ENCODE measurements around the gene SPATS2L.

Gene SPATS2L

DNA sequence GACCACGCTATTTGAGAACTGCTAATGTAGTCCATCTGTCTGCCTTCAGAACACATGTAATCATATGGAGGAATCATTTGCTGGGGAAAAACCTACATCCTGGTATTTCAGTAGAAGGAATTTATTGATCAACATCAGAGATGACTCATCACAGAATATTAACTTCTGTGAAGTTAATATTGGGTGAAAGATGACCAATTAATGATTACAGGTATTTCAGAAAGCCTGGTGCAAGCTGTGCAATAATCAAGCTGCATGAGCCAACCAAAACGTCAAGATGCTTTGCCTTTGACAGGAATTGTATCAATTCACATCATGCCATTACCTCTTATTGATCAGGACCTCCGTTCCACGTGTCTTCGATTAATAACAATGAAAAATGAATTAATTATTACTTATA is 9.4 kb upstream of the SPATS2L start:
- no peak for DNase-seq

DNA sequence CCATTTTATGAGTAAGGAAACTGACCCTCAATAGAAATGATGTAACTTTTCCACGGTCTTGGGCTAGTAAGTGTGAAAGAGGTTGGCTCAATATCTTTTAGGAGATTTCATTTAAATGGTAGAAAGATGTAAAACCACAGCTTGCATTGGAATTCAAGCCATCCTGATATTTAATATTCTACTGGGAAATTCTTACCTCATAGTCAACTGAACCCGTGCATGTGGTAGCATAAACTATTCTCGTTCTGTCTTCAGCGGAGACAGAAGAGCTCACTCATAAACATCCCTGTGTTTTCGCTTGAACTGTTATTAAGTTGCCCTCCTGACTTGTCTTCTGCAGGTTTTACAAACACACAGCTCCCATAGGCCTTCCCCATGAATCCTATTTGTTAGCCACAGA is 8.5 kb upstream of the SPATS2L start:
- no peak for DNase-seq

DNA sequence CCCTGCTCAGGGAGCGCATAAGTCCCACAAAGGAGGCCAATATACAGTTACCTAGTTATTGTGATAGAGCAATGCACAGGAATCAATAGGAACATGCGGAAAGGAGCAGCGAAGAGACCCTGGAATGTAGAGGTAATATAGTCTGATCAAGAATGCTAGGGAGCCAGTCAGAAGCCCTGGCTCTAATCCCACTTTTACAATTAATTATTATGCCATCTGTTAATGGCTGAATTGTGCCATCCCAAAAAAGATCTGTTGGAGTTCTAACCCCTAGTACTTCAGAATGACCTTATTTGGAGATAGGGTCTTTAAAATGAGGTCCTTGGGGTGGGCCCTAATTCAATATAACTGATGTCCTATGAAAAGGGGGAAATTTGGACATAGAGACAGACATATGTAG is 7.7 kb upstream of the SPATS2L start:
- no peak for DNase-seq

DNA sequence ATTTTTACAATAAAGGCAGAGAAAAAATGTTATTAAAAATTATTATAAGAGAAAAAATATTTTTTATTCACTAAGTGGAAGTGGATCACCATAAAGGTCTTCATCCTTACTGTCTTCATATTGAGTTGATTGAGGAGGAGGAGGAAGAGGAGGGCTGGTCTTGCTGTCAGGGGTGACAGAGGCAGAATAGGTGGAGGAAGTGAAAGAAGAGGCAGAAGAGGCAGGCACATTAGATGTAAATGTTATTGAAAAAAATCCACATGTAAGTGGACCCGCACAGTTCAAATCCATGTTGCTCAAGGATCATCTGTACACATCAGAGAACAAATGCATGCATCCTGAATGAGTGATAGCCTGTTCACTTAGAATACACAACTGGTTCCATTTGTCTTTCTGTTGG is 6.4 kb upstream of the SPATS2L start:
- DNase-seq = no peak

DNA sequence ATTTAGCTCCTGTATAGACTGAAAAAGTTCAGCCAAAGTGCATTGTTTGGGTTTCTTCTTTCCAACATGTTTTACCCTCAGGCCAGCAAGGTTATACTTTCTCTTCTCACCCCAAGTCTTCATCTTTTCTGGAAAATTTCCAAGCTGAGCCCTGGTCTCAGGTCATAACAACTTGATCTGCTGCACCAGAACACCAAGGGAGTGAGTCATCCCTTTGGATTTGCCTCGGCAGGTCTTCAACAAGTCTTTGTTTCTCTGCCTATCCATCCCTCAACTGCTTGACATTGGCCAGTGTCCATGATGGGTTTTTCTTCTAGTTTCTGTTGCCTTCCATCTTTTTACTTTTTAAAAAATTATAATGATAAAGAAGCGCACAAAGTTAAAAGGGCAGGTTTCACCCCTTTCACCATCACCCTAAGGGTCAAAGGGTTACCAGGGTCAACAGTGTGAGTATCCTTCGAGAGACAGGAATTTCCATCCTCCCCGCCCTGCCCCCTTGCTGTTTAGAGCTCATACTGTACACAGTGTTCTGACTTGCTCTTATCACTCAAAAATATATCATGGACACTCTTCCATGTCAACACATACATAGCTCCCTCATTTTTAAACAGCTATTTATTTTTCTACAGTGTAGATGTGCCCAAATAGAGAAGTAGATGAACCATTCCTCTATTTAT is 5.7 kb upstream of the SPATS2L start:
- DNase-seq = no peak

DNA sequence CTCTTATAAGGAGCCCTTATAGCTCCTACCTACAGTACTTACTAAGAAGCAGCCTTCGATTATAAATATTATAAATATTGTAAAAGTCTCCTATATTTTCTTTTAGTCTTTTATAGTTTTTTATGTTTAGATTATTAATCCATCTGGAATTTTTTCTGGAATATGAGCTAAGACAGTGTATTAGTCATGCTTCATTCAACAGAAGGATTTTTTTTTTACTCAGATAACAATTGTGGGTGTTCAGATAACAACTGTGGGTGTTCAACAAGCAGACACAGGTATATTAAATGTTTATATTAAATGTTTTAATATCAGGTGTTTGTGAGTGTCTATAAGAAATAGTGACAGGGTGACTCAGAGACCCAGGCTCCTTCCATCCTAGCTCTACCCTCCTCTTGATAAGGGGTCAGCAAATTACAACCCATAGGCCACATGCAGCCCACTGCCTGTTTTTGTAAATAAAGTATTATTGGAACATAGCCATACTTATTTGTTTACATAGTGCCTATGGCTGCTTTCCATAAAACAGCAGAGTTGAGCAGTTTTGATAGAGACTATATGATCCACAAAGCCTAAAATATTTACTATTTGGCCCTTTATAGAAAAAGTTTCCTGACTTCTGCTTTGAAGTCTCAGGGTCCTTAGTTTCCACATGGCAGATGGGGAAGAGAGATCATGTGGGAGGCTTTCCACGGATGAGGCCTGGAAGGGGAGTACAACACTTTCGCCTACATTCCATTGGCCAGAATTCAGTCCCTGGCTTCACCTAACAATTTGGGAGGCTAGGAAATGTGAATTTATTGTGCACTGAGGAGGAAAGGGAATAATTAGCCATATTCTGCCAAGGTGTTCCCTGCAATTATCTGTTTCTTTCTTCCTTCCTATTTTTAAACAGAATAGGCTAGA is 4.3 kb upstream of the SPATS2L start:
- no peak for DNase-seq

DNA sequence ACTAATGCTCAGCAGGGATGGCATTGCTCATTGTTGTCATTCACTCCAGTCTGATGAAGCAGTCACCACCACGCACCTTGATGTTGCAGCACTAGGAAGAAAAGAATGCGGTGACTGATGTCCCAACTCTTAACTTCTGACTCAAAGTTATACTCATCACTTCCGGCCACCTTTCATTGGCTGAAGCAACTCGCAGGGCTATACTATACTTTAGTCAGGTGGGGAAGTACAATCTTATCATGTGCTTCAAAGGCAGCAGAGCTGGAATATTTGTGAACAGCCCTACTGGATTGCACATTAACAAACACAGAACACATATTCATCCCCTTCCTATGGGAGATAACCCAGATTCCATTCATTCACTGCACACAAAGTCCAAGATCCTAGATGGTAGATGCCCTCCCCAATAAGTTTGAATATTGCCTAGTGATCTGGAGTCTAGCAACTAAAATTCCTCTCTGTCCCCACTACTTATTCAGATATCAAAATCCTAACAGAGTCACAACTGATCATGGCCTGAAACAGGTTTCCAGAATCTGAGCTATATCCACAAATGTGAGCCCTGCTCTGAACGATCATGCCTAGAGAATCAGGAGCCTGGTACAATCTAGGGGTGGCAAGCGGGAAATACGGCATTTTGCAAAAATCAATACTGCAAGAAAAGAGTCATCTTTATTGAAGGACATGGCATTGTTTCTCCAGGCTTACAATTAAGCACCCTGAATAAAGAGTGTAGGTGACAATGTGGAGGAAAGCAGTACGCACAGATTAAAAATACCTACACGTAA is 3.4 kb upstream of the SPATS2L start:
- DNase-seq = no peak

DNA sequence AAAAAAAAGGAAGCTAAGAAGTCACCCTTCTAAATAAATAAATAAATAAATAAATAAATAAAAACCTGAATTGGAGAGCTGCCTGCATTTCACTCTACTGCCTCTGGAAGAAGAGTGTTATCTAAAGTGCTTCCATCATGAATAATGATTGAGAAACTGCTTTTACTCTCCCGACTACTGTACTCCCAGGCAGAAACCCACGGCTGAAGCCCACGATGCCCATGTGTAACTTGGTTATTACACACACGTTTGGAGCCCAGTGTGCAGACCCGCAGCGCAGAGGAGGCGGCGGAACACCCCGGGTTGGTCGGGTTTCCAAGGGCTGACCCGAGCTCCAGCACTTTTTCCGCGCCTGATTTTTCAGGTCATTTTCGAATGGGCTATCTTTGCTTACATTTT is 697 bp upstream of the SPATS2L start:
- DNase-seq = no peak

DNA sequence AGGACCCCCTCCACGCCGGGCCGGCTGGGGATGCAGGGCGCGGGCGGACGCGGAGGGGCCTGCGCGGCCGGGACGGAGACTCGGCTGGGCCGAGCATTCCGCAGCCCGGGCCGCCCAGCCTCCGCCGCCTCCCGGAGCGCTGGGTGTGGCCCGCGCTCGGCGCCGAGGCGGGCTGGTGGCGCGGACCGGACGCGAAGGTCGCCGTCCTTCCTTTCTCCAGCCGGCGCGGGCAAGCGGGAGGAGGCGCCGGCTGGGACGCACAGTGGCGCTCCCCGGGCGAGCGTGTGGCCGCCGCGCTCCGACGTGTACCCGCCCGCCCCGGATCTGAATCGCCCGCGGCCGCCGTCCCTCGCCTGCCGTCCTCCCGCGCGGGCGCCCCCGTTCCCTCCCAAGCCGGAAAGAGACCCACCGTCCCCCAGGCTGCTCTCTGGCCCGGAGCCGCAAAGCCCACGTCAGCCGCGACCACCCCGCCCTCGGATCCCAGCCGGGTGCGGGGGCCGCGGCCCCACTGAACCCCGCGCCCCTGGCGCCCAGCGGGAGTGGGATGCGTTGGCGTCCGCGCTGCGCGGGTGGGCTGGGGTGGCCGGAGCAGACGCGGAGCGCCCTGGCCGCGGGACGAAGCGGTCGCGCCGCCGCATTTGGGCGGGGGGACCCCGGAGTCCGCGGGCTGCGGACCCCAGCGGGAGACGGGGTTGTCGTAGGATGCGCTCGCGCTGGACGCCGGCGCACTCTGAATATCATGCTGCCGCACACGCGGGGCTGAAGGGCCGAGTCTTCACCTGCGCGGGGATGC is 634 bp downstream of the SPATS2L start:
- DNase-seq = peak; percentile 6

DNA sequence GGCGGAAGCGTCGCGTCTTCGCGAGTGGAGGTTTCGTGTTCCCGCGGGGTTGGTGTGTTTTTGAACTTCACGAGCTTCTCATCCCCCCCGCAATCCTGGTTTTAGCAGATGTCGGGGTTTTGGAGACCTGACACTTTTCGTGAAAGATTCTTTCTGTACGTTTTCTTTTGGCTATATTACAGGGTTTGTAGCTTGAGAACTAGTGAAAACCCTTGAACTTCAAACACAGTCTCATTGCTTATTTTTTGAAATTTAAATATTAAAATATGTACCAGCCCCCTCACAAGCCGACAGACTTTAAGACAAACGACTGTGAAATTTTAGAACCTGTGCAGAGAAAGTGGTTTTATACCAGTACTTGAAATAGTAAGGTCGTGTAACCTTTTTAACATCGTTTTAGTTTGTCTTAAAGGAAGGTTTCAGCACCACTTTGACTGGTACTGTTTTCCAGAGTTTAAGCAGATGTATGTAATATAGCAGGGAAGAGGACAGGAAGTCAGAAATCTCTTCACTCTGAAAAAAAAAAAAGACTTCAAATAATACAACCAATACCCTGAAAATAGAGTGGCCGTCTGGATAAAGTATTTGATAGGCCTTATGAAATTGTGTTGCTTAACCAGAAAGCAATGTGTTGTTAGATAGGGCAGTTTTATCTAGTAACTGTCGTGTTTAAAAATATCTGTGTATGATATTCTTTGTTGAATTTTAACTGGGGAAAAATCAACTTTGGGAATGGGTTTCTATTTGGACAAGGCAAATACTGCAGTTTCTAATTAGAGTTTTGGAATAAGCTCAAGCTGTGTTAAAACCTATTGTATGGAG is 1.4 kb downstream of the SPATS2L start:
- DNase-seq = no peak

DNA sequence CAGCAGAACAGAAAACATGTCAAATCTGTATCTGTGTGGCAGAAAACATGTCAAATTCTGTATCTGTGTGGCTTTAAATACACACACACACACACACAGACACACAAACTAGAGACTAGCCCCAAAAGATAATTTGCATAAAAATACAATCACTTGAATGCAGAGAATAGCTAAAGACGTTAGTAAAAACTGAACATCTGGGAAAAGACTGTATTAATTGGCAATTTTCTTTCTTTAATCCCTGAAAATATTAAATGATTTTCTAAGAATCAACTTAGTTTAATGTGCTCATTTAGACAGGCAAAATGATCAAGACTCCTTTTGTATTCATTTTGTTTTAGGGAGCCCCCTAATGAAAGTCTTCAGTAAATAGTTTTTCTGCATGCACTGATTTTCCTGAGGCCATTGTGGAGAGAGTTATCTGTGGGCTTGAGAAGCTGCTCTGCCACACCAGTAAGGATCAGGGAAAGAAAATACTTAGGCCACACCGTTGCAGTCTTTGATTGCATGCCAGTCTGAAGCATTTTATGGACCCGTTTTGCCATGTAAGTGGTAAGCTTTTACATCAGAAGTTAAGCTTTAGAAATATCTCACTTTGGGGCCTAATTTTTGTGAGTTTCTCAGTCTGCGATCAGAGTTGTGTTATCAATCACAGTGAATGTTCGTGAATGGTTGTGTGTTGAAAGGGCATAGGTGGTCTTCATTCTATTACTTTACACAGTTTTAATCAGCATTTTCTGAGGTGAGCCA is 2.2 kb downstream of the SPATS2L start:
- DNase-seq = no peak

DNA sequence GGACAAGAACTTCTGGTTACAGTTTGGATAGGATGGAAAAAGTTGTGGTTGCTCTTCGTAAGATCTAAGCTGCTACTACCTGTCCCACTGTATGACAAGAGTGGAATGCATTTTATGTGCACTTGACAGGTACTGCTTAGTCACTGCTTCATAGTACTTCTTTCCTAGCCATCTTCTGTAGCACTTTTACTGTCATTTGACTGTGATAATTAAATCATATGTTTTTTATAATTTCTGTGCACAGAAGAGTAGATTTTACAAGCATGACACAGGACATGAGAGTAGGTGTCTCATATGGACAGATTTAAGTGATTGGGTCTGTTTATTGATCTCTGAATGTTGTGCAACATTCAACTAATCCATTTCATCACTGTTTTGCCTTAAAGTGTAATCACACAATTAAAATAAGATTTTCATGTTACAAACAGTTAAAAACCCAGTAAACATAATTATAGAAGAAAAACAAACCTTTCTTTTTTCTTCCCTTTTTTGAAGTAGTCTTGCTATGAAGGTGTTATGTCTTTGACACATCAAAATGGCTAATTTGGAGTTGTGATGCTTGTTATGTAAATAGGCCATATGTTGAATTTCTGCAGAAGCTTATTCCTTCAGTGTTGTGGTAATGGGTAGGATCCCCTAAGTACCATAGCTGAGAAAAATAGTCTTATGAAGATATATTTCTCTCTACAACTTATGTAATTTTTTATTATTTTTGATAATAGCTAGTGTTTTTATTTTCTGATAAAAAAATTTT is 3.0 kb downstream of the SPATS2L start:
- no peak for DNase-seq

DNA sequence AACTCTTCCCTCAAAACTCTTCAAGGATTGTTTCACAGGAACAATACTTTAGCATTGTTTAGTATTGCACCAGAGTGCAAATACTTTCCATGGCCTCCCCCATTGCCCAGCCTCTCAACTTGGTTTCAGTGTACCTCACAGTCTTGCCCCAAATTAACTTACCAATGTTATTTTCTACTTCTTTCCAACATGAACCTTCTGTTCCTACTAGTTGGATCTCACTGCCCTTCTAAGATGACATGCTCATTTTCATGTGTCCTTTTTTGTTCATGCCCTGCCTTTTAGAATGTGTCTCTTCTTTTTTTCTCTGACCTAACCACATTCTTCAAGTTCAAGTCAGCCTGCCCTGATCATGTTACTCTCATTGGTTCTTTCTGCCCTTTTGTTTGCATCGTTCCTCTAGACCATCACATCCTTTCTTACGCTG is 4.1 kb downstream of the SPATS2L start:
- DNase-seq = no peak

DNA sequence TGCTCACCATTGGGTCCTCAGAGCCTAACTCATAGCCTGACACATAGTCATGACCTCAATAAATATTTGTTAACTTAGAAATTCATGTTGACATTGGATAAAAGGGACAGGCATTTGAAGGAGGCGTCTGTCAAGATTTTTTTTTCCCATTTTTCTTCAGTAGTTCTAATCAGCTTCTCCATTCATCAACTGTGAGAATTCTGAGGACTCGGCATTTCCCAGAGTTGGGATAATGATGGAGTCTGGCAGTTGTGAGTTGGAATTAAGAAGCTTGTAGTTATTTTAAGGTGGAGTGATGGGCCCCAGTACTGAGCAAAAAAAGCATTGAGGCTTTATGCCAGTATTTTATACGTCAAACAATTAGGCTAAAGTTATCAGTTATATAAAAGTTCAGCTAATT is 4.6 kb downstream of the SPATS2L start:
- no peak for DNase-seq

DNA sequence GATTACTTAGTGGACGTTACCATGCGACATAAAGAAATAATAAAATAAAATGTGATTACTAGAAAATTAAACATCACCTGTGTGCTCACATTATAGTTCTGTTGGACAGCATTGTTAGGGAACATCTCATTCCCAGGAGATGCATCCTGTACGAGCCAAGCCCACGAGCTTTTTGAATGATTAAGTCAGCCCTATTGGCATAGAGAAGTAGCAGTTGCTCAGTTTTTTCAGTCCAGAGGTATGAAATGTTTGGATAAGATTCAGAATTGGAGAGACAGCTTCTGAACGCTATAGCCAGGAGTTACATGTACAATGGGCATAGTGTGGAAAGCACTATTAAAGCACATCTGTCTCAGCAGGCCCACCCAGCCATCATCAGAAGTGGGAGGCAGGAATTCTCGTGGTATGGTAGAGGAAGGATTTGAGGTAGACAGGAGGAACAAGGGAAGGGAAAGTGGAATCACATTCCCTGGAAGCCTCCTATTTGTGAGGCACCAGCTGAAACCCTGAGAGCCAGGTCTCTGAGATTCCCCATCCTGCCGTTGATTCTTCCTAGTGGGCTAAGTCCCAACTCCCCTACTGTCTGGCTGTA is 8.6 kb downstream of the SPATS2L start:
- DNase-seq = no peak

DNA sequence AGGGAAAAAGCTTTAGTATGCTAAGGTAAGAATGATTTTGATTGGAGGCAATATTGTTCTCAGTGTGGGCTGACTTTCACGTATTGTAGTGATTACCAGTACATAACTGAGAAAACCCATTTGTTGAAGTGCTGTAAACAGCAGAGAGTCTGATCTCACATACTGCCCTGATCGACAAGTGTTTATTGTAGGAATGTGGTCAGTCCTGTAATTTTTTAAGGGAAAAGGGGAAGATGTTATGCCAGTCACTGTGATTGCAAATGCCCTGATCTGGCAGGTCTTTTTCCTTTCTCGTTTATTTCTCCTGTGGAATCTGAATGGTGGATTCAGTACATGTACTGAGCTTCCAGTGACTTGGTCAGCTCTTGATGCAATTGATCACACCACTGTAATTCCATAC is 11.5 kb downstream of the SPATS2L start:
- no peak for DNase-seq

DNA sequence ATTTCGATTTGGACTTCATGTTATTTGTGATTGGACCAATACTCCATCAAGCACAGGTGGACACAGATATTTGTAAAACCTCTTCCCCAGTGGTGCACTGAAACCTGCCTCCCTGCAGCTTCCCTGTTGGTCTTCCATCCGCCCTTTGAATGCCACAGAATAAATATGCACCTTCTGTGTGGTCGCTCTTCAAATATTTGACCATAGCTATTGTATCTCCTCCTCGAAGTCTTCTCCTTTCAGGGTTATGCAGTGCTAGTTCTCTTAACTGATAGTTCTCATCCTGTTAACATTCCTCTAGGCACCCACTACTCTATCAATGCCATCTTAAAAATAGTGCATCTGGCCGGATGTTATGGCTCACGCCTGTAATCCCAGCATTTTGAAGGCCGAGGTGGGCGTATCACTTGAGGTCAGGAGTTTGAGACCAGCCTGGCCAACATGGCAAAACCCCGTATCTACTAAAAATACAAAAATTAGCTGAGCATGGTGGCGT is 12.5 kb downstream of the SPATS2L start:
- DNase-seq = no peak

DNA sequence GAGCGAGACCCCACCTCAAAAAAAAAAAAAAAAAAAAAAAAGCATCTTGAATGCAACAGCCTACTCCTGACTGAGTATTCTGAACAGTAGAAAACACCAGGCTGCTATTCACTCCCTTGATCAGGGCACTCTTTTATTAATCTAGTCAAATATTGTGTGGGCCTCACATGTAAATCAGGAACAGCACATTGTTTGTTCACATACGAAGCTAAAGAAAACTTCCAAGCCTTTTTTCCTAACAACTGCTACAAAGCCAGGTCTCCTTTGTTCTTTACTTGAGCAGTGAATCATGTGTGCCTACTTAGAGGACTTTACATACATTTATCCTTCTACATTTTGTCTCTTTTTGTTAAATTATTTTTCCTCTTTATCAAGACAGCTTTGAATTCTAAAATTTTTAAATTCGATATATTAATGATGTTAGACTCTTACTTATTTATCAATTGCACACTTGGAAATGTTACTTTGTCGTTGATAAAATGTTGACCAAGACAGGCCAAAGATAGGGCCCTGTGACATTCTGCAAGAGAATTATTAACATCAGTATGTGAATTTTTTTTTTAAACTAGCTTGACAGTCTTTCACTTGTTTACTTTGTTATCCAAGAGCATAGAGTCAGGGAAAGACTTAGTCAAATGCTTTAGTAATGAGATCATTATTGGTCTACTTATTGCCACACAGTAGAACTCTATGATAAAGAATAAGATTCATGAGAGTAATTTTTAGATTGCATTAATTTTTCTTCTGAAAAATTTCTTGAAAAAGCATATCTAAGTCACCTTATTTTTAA is 13.2 kb downstream of the SPATS2L start:
- DNase-seq = no peak

DNA sequence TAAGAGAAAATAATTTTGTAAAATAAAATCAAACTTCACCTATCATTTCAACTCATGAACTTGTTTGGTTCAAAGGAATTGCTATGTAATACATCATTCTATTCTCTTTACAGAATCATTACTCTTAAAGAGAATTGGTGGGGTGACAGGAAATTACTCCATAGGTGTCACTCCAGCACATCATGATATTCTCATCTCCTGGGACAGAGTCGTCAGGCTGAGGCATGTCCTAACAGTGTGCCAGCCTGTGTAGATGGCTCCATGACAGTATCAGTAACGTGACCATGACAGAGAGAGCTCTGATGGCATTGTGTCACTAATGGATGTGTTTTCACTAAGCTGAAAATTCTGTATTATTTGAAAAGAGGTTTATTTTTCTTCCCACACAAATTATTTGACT is 13.9 kb downstream of the SPATS2L start:
- no peak for DNase-seq

Measured in T-helper 9 cell (primary cell).